Psoas muscle (tissue), 8 donors: ENCODE results near the gene TRIM38. TPM values are rescaled to one million over a fixed set of nuclear protein-coding genes. Genes with fewer than 3 reads are reported as not detected.

Source experiments
- ATAC-seq, 4 donors: fragments of 200-7000 bp; cut with Tn5 transposase; one replicate each; pipeline ENCODE4 v1.9.1; 2020; ENCODE audit warnings: moderate library complexity in 3 of 4, mild to moderate bottlenecking in 2 of 4
- DNase-seq, 2 donors: peaks; one replicate each; pipeline ENCODE4 v3.0.0-alpha.2; 2020
- H3K27ac ChIP-seq: fragments of 200-600 bp; one replicate; pipeline ENCODE4 v1.8.0; 2022
- H3K27me3 ChIP-seq, 3 donors: fragments of 200-600 bp in 1 of 3; one replicate each; pipeline versions ENCODE4 v1.6.1 to v1.8.0; 2013 to 2022; ENCODE audit warnings: low read length in 2 of 3, mild to moderate bottlenecking in 2 of 3, moderate library complexity in 1 of 3; ENCODE audit not compliant: insufficient read depth in 3 of 3
- H3K36me3 ChIP-seq, 2 donors: fragments of 200-600 bp in 1 of 2; one replicate each; pipeline versions ENCODE4 v1.6.1 to v1.8.0; 2013 to 2022; ENCODE audit warnings: low read depth in 1 of 2, mild to moderate bottlenecking in 1 of 2, moderate library complexity in 1 of 2; ENCODE audit not compliant: insufficient read depth in 1 of 2
- H3K4me1 ChIP-seq: fragments of 200-600 bp; one replicate; pipeline ENCODE4 v1.8.0; 2022
- H3K4me3 ChIP-seq: fragments of 200-600 bp; one replicate; pipeline ENCODE4 v1.8.0; 2022; ENCODE audit warnings: mild to moderate bottlenecking
- H3K9me3 ChIP-seq: fragments of 200-600 bp; one replicate; pipeline ENCODE4 v1.8.0; 2022
- WGBS, 3 donors: extraction: QIAGEN DNeasy Blood & Tissue Kit; methylation state at CpG; one replicate each; pipeline versions ENCODE4 v1.1.6 to v1.1.7; 2013; 5-methylcytosine and 5-hydroxymethylcytosine counted together
- intact Hi-C, 2 donors: fragments of 100-400 bp; cut with DNase I; formaldehyde crosslinking; loops; one replicate each; pipeline versions ENCODE4 v1.11.0 to v1.14.2; 2022
- polyA plus RNA-seq, 3 donors: library from polyadenylated mRNA; stranded (reverse); fragments of 200-250 nt; gene quantifications; one replicate each; pipeline ENCODE4 v1.2.3, GENCODE V29; 2013
- total RNA-seq, 4 donors: library from RNA; stranded (reverse); fragmentation: NEBNext Ultra II Directional in 2 of 4; extraction: Animal tissue kit (Norgen Biotek cat#: 25700) in 2 of 4; gene quantifications; one replicate each; pipeline versions ENCODE4 v1.2.1 to v1.2.4, GENCODE V29; 2021 to 2023
- TF ChIP-seq, protein P1 (sequence below): fragments of 200-600 bp; IDR thresholded peaks from one replicate; pipeline ENCODE4 v1.8.0; 2022; ENCODE audit warnings: antibody characterized with exemption
- donor health status: healthy with polysubstance abuse.
- donor health status: DM: no; HTN: no; CAD: no; lungs with moderate emphysema.
- donor health status: Bipolar disorder and iron deficiency.
- donor health status: healthy.
- donor health status: DM: yes; HTN: yes; CAD: no.
- donor health status: DM: no; HTN: no; CAD: no.
- donor health status: DM: no; HTN: no; CAD: no.
- donor health status: DM: yes; HTN: yes; CAD: no.

Gene TRIM38
- total and polyA plus RNA-seq, 7 donors, result 1.4 to 7.3 (median 4.7) TPM

GRCh38 chr6:25935953-25936352 lies 26.6 kb upstream of the TRIM38 start:
- intact Hi-C loops, result loop anchor here in 1 of 2 donors (10.0 kb wide), 1 partner anchor 661 kb away; the partner anchor contains the start of gene CARMIL1
- TF ChIP-seq, protein P1, sequence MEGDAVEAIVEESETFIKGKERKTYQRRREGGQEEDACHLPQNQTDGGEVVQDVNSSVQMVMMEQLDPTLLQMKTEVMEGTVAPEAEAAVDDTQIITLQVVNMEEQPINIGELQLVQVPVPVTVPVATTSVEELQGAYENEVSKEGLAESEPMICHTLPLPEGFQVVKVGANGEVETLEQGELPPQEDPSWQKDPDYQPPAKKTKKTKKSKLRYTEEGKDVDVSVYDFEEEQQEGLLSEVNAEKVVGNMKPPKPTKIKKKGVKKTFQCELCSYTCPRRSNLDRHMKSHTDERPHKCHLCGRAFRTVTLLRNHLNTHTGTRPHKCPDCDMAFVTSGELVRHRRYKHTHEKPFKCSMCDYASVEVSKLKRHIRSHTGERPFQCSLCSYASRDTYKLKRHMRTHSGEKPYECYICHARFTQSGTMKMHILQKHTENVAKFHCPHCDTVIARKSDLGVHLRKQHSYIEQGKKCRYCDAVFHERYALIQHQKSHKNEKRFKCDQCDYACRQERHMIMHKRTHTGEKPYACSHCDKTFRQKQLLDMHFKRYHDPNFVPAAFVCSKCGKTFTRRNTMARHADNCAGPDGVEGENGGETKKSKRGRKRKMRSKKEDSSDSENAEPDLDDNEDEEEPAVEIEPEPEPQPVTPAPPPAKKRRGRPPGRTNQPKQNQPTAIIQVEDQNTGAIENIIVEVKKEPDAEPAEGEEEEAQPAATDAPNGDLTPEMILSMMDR, result no peak

GRCh38 chr6:25939593-25939992 lies 23.0 kb upstream of the TRIM38 start:
- Histone ChIP-seq H3K4me1 (no peaks in the 10 kb centered on the region), H3K27ac (no peak overlapping the region), H3K36me3 (no peaks in the 10 kb centered on the region), H3K9me3 (no peaks in the 10 kb centered on the region), H3K4me3 (no peak overlapping the region), H3K27me3 (no peaks in the 10 kb centered on the region)
- ATAC-seq, result no peak
- DNase-seq, result no peak
- TF ChIP-seq, protein P1, result no peak
- WGBS, 3 donors, result 75 to 79% (median 76%) methylated on average over 2 of the region's 2 CpGs
- intact Hi-C loops, result loop anchor here in 1 of 2 donors (10.0 kb wide), 1 partner anchor 665 kb away; the partner anchor contains the start of gene CARMIL1

More at GRCh38 chr6:25935953-25936352, 26.6 kb upstream of the TRIM38 start:
- 87 to 92% (median 91%) methylated on average over 5 of the region's 5 CpGs for WGBS, 3 donors
- no peaks in the 10 kb centered on the region for H3K36me3 ChIP-seq
- ATAC-seq (no peak), DNase-seq (no peak)
- H3K27ac ChIP-seq, result no peak overlapping the region
- no peaks in the 10 kb centered on the region for H3K9me3 ChIP-seq
- H3K27me3 ChIP-seq, result peaks cover 0 to 3% (median 0%) of the 10 kb centered on the region in 3 donors
- H3K4me1 ChIP-seq, result no peaks in the 10 kb centered on the region
- no peak overlapping the region for H3K4me3 ChIP-seq

DNA sequence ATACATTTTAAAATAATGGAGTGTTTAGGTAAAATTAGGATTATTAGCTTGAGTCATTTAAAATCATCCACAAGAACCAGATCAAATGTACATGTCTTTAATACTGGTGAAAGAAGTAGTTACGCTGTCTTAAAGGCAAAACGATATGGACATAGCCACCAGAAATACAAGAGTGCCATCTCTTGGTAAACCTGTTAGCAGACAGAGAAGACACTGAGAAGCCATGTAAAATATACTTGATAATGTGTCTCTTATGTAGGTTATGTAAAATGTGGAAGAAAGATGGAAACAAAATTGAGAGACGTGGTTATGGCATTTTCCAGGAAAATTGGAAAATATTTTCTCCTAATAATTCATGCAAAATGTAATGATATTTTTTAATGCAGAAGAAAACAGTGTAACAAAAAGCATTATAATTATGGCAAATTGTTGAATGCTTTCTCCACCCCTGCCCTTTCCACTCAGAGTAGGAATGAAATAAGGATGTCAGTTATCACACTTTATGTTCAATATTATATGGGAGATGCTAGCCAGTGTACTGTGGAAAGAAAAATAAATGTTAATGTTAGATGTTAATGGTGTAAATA lies 19.9 kb upstream of the TRIM38 start:
- 38 to 45% (median 43%) methylated on average over 3 of the region's 3 CpGs for WGBS, 3 donors
- H3K27ac ChIP-seq, result no peak overlapping the region
- H3K27me3 ChIP-seq, result no peaks in the 10 kb centered on the region
- ATAC-seq (peak in 2 of 4 donors; percentile 54 to 66), DNase-seq (no peak)
- no peaks in the 10 kb centered on the region for H3K36me3 ChIP-seq
- H3K4me3 ChIP-seq, result no peak overlapping the region
- intact Hi-C loops, result no loop called here
- H3K4me1 ChIP-seq, result no peaks in the 10 kb centered on the region
- TF ChIP-seq, protein P1, result peak; percentile 41
- no peaks in the 10 kb centered on the region for H3K9me3 ChIP-seq

- WGBS, 3 donors, result 91 to 98% (median 91%) methylated on average over 1 of the region's 1 CpG
These were observed 18.7 kb upstream of the TRIM38 start for GRCh38 chr6:25943887-25944286.

More at GRCh38 chr6:25943887-25944286, 18.7 kb upstream of the TRIM38 start:
- no peak overlapping the region for H3K27ac ChIP-seq
- intact Hi-C loops, result no loop called here
- no peaks in the 10 kb centered on the region for H3K36me3 ChIP-seq
- H3K27me3 ChIP-seq, result no peaks in the 10 kb centered on the region
- no peaks in the 10 kb centered on the region for H3K9me3 ChIP-seq
- no peak for DNase-seq
- ATAC-seq, result no peak
- TF ChIP-seq, protein P1, result no peak
- no peak overlapping the region for H3K4me3 ChIP-seq
- H3K4me1 ChIP-seq, result no peaks in the 10 kb centered on the region
